HCT116 (cell line): Measurements from ENCODE around the gene TERF2IP.

ENCODE experiments used
- EZH2 ChIP-seq: fragments of 200-600 bp; sonication (generic); IDR thresholded peaks from 2 replicates; pipeline ENCODE4 v1.6.1; 2017; ENCODE audit warnings: antibody characterized with exemption, mixed run types
- EZH2phosphoT487 ChIP-seq: fragments of 200-600 bp; IDR thresholded peaks from 2 replicates; pipeline ENCODE4 v1.6.1; 2018; ENCODE audit warnings: antibody characterized with exemption, borderline replicate concordance
- POLR2A ChIP-seq: IDR thresholded peaks from 2 replicates; pipeline ENCODE4 v1.7.0; 2011; ENCODE audit warnings: borderline replicate concordance; ENCODE audit not compliant: insufficient read depth, insufficient read length; ENCODE audit errors: extremely low read depth

DNA sequence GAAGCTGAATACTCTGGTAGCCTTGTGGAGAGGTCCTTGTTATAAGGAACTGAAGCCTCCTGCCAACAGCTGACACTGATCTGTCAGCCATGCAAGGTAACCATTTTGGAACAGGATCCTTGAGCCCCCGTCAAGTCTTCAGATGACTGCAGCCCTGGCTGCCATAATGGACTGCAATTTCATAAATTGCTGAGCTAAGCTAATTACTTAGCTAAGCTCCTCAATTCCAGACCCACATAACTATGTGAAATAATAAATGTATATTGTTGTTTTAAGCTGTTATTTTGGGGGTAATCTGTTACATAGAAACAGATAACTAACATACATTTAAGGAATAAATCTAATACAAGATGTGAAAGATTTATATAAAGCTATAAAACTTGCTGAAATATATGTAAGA lies 41.1 kb upstream of the TERF2IP start:
- TF ChIP-seq EZH2 (no peak), EZH2phosphoT487 (no peak), POLR2A (no peak)
